ENCODE measurements around the gene ARSD.

ARSD gene

GRCh38 chrX:2872671-2873277 is 56.4 kb downstream of the ARSD start:
- no peaks in the 10 kb centered on the region for H3K27me3 ChIP-seq (ENCODE audit: control insufficient read depth in 1 of 2, insufficient read depth in 2 of 2, low read length in 2 of 2)
- no peak overlapping the region for H3K9ac ChIP-seq (ENCODE audit: low read length in 2 of 2)
- H3K36me3 ChIP-seq (ENCODE audit: control insufficient read depth in 2 of 2, insufficient read depth in 2 of 2, low read length in 2 of 2) = no peaks in the 10 kb centered on the region
- H3K27ac ChIP-seq (ENCODE audit: low read length) = no peak overlapping the region
- H3K9me3 ChIP-seq (ENCODE audit: control insufficient read depth in 2 of 2, low read length in 2 of 2) = no peaks in the 10 kb centered on the region
- no peaks in the 10 kb centered on the region for H3K4me1 ChIP-seq (ENCODE audit: control insufficient read depth, insufficient read depth, low read length)
- H3K4me3 ChIP-seq (ENCODE audit: low read length in 2 of 2) = no peak overlapping the region

- Histone ChIP-seq H3K4me3 (ENCODE audit: low read length in 2 of 2) (no peak overlapping the region), H3K9ac (ENCODE audit: low read length in 2 of 2) (no peak overlapping the region), H3K27ac (ENCODE audit: low read length) (no peak overlapping the region)
These were observed 57.3 kb downstream of the ARSD start for GRCh38 chrX:2871831-2872230.

GRCh38 chrX:2870650-2871049 is 58.5 kb downstream of the ARSD start:
- no peak overlapping the region for H3K4me3 ChIP-seq (ENCODE audit: low read length in 2 of 2)
- no peaks in the 10 kb centered on the region for H3K4me1 ChIP-seq (ENCODE audit: control insufficient read depth, insufficient read depth, low read length)
- H3K9me3 ChIP-seq (ENCODE audit: control insufficient read depth in 2 of 2, low read length in 2 of 2) = no peaks in the 10 kb centered on the region
- no peaks in the 10 kb centered on the region for H3K36me3 ChIP-seq (ENCODE audit: control insufficient read depth in 2 of 2, insufficient read depth in 2 of 2, low read length in 2 of 2)
- no peak overlapping the region for H3K27ac ChIP-seq (ENCODE audit: low read length)
- peaks cover 0 to 2% of the 10 kb centered on the region in 2 donors for H3K27me3 ChIP-seq (ENCODE audit: control insufficient read depth in 1 of 2, insufficient read depth in 2 of 2, low read length in 2 of 2)
- no peak overlapping the region for H3K9ac ChIP-seq (ENCODE audit: low read length in 2 of 2)

More at GRCh38 chrX:2871831-2872230, 57.3 kb downstream of the ARSD start:
- Histone ChIP-seq H3K36me3 (ENCODE audit: control insufficient read depth in 2 of 2, insufficient read depth in 2 of 2, low read length in 2 of 2) (no peaks in the 10 kb centered on the region), H3K4me1 (ENCODE audit: control insufficient read depth, insufficient read depth, low read length) (no peaks in the 10 kb centered on the region), H3K9me3 (ENCODE audit: control insufficient read depth in 2 of 2, low read length in 2 of 2) (no peaks in the 10 kb centered on the region), H3K27me3 (ENCODE audit: control insufficient read depth in 1 of 2, insufficient read depth in 2 of 2, low read length in 2 of 2) (no peaks in the 10 kb centered on the region)

GRCh38 chrX:2867206-2867605 is 61.9 kb downstream of the ARSD start:
- Histone ChIP-seq H3K9ac (ENCODE audit: low read length in 2 of 2) (no peak overlapping the region), H3K27me3 (ENCODE audit: control insufficient read depth in 1 of 2, insufficient read depth in 2 of 2, low read length in 2 of 2) (peaks cover 0 to 2% of the 10 kb centered on the region in 2 donors), H3K27ac (ENCODE audit: low read length) (no peak overlapping the region), H3K4me1 (ENCODE audit: control insufficient read depth, insufficient read depth, low read length) (no peaks in the 10 kb centered on the region), H3K36me3 (ENCODE audit: control insufficient read depth in 2 of 2, insufficient read depth in 2 of 2, low read length in 2 of 2) (no peaks in the 10 kb centered on the region), H3K9me3 (ENCODE audit: control insufficient read depth in 2 of 2, low read length in 2 of 2) (peaks cover 0 to 3% of the 10 kb centered on the region in 2 donors), H3K4me3 (ENCODE audit: low read length in 2 of 2) (no peak overlapping the region)

- H3K36me3 ChIP-seq (ENCODE audit: control insufficient read depth in 2 of 2, insufficient read depth in 2 of 2, low read length in 2 of 2) = no peaks in the 10 kb centered on the region
- H3K9ac ChIP-seq (ENCODE audit: low read length in 2 of 2) = no peak overlapping the region
- H3K9me3 ChIP-seq (ENCODE audit: control insufficient read depth in 2 of 2, low read length in 2 of 2) = peaks cover 0 to 3% of the 10 kb centered on the region in 2 donors
- H3K27ac ChIP-seq (ENCODE audit: low read length) = no peak overlapping the region
- no peak overlapping the region for H3K4me3 ChIP-seq (ENCODE audit: low read length in 2 of 2)
- no peaks in the 10 kb centered on the region for H3K4me1 ChIP-seq (ENCODE audit: control insufficient read depth, insufficient read depth, low read length)
- H3K27me3 ChIP-seq (ENCODE audit: control insufficient read depth in 1 of 2, insufficient read depth in 2 of 2, low read length in 2 of 2) = peaks cover 0 to 2% of the 10 kb centered on the region in 2 donors
These were observed 65.5 kb downstream of the ARSD start for GRCh38 chrX:2863646-2864045.

GRCh38 chrX:2862404-2862803 is 66.7 kb downstream of the ARSD start:
- no peaks in the 10 kb centered on the region for H3K36me3 ChIP-seq (ENCODE audit: control insufficient read depth in 2 of 2, insufficient read depth in 2 of 2, low read length in 2 of 2)
- no peak overlapping the region for H3K4me3 ChIP-seq (ENCODE audit: low read length in 2 of 2)
- H3K27me3 ChIP-seq (ENCODE audit: control insufficient read depth in 1 of 2, insufficient read depth in 2 of 2, low read length in 2 of 2) = peaks cover 0 to 2% of the 10 kb centered on the region in 2 donors
- H3K9ac ChIP-seq (ENCODE audit: low read length in 2 of 2) = no peak overlapping the region
- H3K4me1 ChIP-seq (ENCODE audit: control insufficient read depth, insufficient read depth, low read length) = no peaks in the 10 kb centered on the region
- H3K9me3 ChIP-seq (ENCODE audit: control insufficient read depth in 2 of 2, low read length in 2 of 2) = peaks cover 0 to 3% of the 10 kb centered on the region in 2 donors
- H3K27ac ChIP-seq (ENCODE audit: low read length) = no peak overlapping the region

GRCh38 chrX:2859197-2859797 is 69.8 kb downstream of the ARSD start:
- Histone ChIP-seq H3K4me3 (ENCODE audit: low read length in 2 of 2) (no peak overlapping the region), H3K9ac (ENCODE audit: low read length in 2 of 2) (no peak overlapping the region), H3K27ac (ENCODE audit: low read length) (no peak overlapping the region), H3K9me3 (ENCODE audit: control insufficient read depth in 2 of 2, low read length in 2 of 2) (no peaks in the 10 kb centered on the region), H3K27me3 (ENCODE audit: control insufficient read depth in 1 of 2, insufficient read depth in 2 of 2, low read length in 2 of 2) (no peaks in the 10 kb centered on the region), H3K4me1 (ENCODE audit: control insufficient read depth, insufficient read depth, low read length) (no peaks in the 10 kb centered on the region), H3K36me3 (ENCODE audit: control insufficient read depth in 2 of 2, insufficient read depth in 2 of 2, low read length in 2 of 2) (no peaks in the 10 kb centered on the region)

GRCh38 chrX:2857566-2857965 is 71.6 kb downstream of the ARSD start:
- H3K9ac ChIP-seq (ENCODE audit: low read length in 2 of 2) = no peak overlapping the region
- no peaks in the 10 kb centered on the region for H3K36me3 ChIP-seq (ENCODE audit: control insufficient read depth in 2 of 2, insufficient read depth in 2 of 2, low read length in 2 of 2)
- H3K4me3 ChIP-seq (ENCODE audit: low read length in 2 of 2) = no peak overlapping the region
- no peak overlapping the region for H3K27ac ChIP-seq (ENCODE audit: low read length)
- no peaks in the 10 kb centered on the region for H3K9me3 ChIP-seq (ENCODE audit: control insufficient read depth in 2 of 2, low read length in 2 of 2)
- H3K27me3 ChIP-seq (ENCODE audit: control insufficient read depth in 1 of 2, insufficient read depth in 2 of 2, low read length in 2 of 2) = no peaks in the 10 kb centered on the region
- no peaks in the 10 kb centered on the region for H3K4me1 ChIP-seq (ENCODE audit: control insufficient read depth, insufficient read depth, low read length)

GRCh38 chrX:2855761-2856160 is 73.4 kb downstream of the ARSD start:
- H3K27me3 ChIP-seq (ENCODE audit: control insufficient read depth in 1 of 2, insufficient read depth in 2 of 2, low read length in 2 of 2) = no peaks in the 10 kb centered on the region
- no peak overlapping the region for H3K27ac ChIP-seq (ENCODE audit: low read length)

GRCh38 chrX:2854918-2855317 is 74.2 kb downstream of the ARSD start:
- Histone ChIP-seq H3K4me3 (ENCODE audit: low read length in 2 of 2) (no peak overlapping the region), H3K4me1 (ENCODE audit: control insufficient read depth, insufficient read depth, low read length) (no peaks in the 10 kb centered on the region), H3K9ac (ENCODE audit: low read length in 2 of 2) (no peak overlapping the region), H3K27ac (ENCODE audit: low read length) (no peak overlapping the region), H3K36me3 (ENCODE audit: control insufficient read depth in 2 of 2, insufficient read depth in 2 of 2, low read length in 2 of 2) (no peaks in the 10 kb centered on the region), H3K9me3 (ENCODE audit: control insufficient read depth in 2 of 2, low read length in 2 of 2) (no peaks in the 10 kb centered on the region), H3K27me3 (ENCODE audit: control insufficient read depth in 1 of 2, insufficient read depth in 2 of 2, low read length in 2 of 2) (no peaks in the 10 kb centered on the region)

More at GRCh38 chrX:2855761-2856160, 73.4 kb downstream of the ARSD start:
- H3K9ac ChIP-seq (ENCODE audit: low read length in 2 of 2) = no peak overlapping the region
- no peaks in the 10 kb centered on the region for H3K4me1 ChIP-seq (ENCODE audit: control insufficient read depth, insufficient read depth, low read length)
- H3K36me3 ChIP-seq (ENCODE audit: control insufficient read depth in 2 of 2, insufficient read depth in 2 of 2, low read length in 2 of 2) = no peaks in the 10 kb centered on the region
- no peak overlapping the region for H3K4me3 ChIP-seq (ENCODE audit: low read length in 2 of 2)
- no peaks in the 10 kb centered on the region for H3K9me3 ChIP-seq (ENCODE audit: control insufficient read depth in 2 of 2, low read length in 2 of 2)
